CD4-positive, alpha-beta T cell treated with Interleukin-1 beta for 1 hour (primary cell): Measurements from ENCODE around the gene CYB5R3.
"Not testable (repeated sequence)": the region's sequence is repeated elsewhere in the genome, so short reads cannot be mapped to it uniquely, and the experiment has no call there.

Experiments used
- DNase-seq, 2 donors: peaks; one replicate each; pipeline ENCODE4 v3.0.0-alpha.2; 2020 to 2022

The CYB5R3 gene

DNA sequence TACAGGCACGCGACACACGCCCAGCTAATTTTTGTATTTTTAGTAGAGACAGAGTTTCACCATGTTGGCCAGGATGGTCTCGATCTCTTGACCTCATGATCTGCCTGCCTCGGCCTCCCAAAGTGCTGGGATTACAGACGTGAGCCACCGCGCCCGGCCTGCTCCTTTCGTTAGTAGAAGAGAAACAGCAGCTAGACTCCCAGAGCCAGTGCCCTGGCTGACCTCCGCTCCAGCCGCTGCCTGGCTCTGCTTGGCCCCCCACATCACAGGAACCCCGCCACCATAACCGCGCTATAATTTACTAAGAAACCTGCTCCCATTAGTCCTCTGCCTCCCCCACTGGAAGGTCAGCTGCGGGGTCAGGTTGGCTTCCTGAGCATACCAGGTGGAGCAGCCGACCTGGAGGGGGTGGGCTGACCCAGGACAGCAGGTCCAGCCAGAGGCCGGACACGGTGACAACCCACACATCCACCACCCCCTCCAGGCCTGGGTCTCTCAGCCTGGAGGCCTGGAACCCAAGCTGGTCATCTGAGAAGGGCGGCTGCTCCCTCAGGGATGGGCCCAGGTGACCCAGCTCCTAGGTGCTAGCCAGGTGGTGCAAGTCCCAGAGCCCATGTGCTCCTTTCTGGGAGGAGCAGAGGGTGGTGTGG, 27.0 kb downstream of the CYB5R3 start:
- DNase-seq = no peak

GRCh38 chr22:42621505-42622002, 27.6 kb downstream of the CYB5R3 start:
- DNase-seq = peak; percentile 59

DNA sequence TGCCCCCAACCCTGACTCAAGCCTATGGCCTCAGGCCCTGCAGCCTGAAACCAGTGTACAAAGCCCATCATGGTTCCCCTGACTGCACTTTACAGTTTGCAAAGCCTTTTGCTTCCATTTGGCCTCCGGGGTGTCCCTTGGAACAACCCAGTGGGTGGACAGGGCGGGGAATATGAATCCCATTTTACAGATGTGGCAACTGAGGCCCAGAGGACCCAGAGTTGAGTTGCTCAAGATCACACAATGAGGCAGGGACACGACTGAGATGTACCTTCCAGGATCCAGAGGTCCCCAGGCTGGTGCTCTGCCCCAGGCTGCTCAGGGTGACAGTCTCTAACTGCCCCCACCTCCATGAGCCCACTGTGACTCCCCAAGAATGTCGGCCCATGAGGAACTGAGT, 29.1 kb downstream of the CYB5R3 start:
- no peak for DNase-seq

DNA sequence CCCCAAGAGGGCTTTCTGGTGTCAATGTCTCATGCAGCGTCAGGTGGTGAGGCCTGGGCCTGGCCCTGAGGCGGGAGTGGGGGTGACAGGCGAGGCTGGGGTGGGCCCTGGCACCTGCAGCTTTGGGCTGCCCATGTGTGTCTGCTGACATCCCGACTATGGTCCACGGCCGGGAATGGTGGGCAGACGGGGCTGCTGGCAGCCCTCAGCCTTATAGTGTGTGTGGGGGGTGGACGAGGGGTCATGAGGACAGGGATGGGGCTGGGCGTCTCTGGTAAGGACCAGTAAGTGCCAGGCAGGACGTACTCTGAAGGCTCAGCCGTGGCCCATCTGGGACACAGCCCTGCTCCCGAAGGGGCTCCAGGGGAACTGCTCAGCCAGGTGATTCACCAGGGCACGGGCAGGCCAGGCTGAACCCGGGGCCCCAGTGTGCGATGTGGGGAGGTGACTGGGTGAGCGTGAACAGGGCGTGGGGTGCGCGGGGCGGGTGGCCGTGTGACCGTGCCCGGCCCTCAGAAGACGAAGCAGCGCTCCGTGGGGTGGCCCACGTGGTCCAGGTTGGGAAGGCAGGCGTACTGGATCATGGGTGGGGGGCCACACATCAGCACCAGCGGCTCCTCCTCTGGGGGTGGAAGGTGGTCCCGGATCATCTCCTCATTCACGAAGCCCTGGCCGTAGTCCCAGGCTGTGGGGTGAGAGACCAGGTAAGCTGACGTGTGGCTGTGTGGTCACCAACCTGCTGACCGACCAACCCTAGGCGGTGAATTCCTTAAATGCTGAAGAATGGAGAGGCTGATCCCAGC, 29.7 kb downstream of the CYB5R3 start:
- no peak for DNase-seq

DNA sequence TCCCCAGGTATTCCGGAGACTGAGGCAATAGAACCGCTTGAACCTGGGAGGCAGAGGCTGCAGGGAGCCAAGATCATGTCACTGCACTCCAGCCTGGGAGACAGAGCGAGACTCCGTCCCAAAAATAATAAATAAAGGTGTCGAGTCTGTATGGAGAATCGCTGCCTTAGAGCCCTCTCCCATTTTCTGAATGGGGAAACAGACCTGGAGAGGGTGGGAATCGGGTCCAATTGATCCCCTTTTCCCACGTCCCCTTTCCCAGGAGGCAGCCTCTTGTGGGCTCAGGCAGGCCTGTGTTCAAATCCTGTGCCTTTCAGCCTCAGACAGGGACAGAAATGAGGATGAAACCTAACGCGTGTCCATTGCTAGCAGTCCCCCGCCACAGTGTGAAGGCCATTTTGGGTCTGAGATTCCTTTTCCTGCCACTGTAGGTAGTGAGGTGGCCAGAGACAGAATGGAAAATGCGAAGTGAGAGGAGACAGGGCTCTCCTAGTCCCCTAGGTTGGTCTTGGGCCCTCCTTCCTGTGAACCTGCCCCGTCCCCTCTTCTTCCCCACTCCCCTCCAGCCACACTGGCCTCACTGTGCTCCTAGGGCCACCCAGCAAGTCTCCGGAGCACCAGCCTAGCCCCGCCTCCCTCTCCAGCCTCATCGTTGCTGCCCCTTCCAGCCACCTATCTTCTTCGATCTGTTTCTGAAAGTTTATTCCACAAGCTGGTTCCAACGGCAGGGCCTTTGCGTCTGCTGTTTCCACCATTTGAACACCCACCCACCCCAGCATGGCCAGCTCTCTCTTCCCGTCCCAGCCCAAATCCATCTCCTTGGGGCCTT, 31.8 kb downstream of the CYB5R3 start:
- no peak for DNase-seq

DNA sequence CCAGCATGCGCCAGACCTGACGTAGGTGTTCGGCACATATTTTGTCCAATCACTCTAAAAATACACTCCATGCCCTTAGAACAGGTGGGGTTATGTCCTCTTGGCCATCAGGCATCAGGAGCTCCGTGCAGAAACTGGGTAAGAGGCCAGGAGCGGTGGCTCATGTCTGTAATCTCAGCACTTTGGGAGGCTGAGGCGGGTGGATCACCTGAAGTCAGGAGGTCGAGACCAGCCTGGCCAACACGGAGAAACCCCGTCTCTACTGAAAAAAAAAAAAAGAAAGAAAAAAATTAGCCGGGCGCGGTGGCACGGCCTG, 33.4 kb downstream of the CYB5R3 start:
- DNase-seq = not testable (repeated sequence)

- peak; percentile 91 to 96 for DNase-seq
Observed at GRCh38 chr22:42615092-42615859, 33.9 kb downstream of the CYB5R3 start.

GRCh38 chr22:42614312-42615091, 34.7 kb downstream of the CYB5R3 start, which contains the start of gene POLDIP3:
POLDIP3 (minus strand) TSS chr22:42614883; CDS start chr22:42614857, 26 bp downstream.
- DNase-seq = peak; percentile 98

GRCh38 chr22:42613872-42614301, 35.3 kb downstream of the CYB5R3 start:
- no peak for DNase-seq

DNA sequence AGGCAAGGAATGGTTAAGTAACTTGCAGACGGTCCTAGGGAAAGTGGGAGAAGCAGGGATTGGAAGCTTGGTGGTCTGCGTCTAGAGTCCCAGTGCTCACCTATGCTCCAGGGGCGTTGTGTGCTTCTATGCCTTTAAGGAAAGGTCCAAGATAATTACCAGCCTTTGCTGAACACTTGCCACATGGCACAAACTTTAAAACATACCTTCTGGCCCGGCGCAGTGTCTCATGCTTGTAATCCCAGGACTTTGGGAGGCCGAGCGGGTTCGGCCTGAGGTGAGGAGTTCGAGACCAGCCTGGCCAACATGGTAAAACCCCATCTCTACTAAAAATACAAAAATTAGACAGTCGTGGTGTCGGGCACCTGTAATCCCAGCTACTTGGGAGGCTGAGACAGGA, 36.9 kb downstream of the CYB5R3 start:
- no peak for DNase-seq

DNA sequence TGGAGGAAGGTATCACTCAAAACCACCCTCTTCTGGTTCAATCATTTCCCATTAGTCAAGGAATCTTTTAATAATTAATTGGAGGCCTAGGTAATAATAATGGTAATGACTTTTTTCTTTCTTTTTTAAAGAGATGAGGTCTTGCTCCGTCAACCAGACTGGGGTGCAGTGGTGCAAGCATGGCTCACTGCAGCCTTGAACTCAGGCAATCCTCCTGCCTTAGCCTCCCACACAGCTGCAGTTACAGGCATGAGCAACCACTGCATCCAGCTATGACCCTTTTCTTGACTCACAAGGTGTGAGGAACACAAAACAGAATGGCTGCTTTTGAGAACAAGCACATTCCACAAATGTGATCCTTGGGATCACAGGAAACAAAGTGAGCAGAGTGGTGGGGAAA, 38.1 kb downstream of the CYB5R3 start:
- no peak for DNase-seq

- DNase-seq = no peak
Observed at GRCh38 chr22:42610186-42610585, 39.0 kb downstream of the CYB5R3 start.

GRCh38 chr22:42608823-42609361, 40.3 kb downstream of the CYB5R3 start:
- DNase-seq = no peak

DNA sequence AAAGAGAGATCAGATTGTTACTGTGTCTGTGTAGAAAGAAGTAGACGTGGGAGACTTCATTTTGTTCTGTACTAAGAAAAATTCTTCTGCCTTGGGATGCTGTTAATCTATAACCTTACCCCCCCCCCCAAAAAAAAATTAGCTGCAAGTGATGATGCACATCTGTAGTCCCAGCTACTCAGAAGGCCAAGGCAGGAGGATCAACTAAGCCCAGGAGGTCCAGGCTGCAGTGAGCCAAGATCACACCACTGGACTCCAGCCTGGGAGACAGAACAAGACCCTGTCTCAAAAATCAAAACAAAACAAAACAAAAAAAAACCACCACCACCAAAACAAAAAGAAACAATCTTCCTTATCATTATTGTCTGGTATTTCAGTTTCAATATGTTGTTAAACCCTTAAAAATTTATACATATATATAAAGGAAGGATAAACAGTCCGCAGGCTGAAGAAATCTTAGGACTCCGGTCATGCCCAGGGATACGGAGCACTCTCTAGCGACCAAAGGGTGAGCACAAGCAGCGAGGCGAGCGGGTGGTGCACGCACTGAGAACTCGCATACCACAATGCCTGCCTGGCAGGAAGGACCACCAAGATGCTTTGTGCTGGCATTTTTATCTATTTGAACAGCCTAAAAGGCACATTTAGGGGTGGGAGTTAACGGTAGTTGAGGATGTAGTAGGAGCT, 40.9 kb downstream of the CYB5R3 start:
- DNase-seq = no peak

- DNase-seq = not testable (repeated sequence)
Observed at GRCh38 chr22:42607641-42608040, 41.6 kb downstream of the CYB5R3 start.

DNA sequence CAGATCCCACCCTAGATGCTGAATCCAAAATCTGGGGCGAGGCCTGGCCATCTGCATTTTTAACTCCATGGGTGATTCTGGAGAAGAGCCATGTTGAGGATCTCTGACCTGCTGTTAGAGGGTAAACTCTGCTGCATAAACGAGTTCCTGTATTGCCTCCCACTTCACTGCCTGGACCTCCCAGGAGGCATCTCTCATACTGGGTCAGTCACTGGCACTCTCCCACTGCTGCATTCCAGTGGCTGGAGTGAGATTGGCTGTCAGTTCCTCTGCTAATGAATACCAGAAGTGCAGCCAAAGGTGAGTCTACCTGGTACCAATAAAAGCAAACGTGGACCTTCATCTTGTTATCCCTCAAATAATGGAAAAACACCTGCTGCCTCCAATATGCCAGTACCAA, 44.8 kb downstream of the CYB5R3 start:
- DNase-seq = no peak

DNA sequence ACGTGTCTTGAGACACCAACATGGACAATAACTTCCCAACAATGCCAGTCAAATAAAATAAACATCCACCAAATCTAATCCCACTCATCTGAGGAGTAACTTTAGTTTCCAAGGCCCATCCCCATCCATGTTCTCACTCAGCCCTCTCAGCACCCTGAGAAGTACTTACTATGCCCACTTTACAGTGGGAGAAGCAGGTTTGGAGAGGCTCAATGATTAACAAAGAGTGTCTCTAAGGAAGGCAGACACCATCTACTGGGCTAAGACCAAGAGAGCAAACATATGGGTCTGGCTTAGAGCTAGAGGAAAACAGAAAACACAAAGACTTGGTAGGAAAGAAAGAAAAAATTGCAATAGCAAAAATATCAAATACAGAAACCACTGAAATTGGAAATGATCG, 45.8 kb downstream of the CYB5R3 start:
- DNase-seq = no peak

DNA sequence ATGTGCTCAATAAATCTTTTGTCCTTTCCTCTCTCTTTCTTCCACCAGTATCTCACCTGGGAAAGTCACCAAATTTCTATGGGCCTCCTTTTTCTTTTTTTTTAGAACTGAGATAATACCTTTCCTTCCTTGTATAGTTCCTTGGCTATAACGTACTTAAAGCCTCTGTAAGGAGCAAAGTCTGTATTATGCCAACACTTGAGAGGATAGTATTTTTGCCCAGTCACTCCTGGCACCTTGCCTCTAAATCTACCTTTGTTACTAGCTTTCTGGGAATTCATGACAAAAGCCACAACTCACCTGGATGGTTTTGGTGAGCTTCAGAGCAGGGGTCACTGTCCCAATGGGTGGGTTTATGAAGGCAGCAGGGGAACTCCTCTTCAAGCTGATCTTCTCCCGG, 46.7 kb downstream of the CYB5R3 start:
- no peak for DNase-seq

GRCh38 chr22:42601879-42602465, 47.2 kb downstream of the CYB5R3 start:
- DNase-seq = no peak

- no peak for DNase-seq
Observed at GRCh38 chr22:42596863-42597530, 52.2 kb downstream of the CYB5R3 start.
